Gastroesophageal sphincter (tissue), 4 donors: ENCODE measurements around the gene NOD2. TPM values are rescaled to one million over a fixed set of nuclear protein-coding genes. Genes with fewer than 3 reads are reported as not detected.
A peak's percentile ranks its signal among the peaks of the same experiment; 100 is the strongest.

Source experiments
- ATAC-seq: fragments of 150-250 bp; one replicate; pipeline ENCODE4 v1.9.1; 2016; ENCODE audit warnings: mild to moderate bottlenecking, moderate library complexity
- H3K27ac ChIP-seq, 4 donors: fragments of 200-600 bp; sonication (generic) in 3 of 4; 1 replicate in 3 of 4; 2 replicates in 1 of 4; pipeline ENCODE4 v1.5.1; 2016 to 2019
- H3K27me3 ChIP-seq: fragments of 200-600 bp; sonication (generic); one replicate; pipeline ENCODE4 v1.5.1; 2019
- H3K36me3 ChIP-seq, 2 donors: fragments of 200-600 bp; sonication (generic); one replicate each; pipeline ENCODE4 v1.5.1; 2019; ENCODE audit warnings: control low read depth in 1 of 2
- H3K4me1 ChIP-seq, 3 donors: fragments of 200-600 bp; sonication (generic); 1 replicate in 2 of 3; 2 replicates in 1 of 3; pipeline ENCODE4 v1.5.1; 2016 to 2019; ENCODE audit warnings: control low read depth in 2 of 3
- H3K4me3 ChIP-seq, 2 donors: fragments of 200-600 bp; sonication (generic); one replicate each; pipeline ENCODE4 v1.5.1; 2019; ENCODE audit warnings: mild to moderate bottlenecking in 1 of 2, moderate library complexity in 1 of 2
- H3K9me3 ChIP-seq, 3 donors: fragments of 200-600 bp; sonication (generic); one replicate each; pipeline ENCODE4 v1.5.1; 2017 to 2019; ENCODE audit warnings: control low read depth in 2 of 3
- EP300 ChIP-seq: sonication (generic); formaldehyde crosslinking; IDR thresholded peaks from one replicate; pipeline ENCODE4 v1.6.1; 2017; ENCODE audit warnings: antibody characterized with exemption, mild to moderate bottlenecking
- POLR2A ChIP-seq, 2 donors: fragments of 450-650 bp; IDR thresholded peaks; one replicate each; pipeline ENCODE4 v1.6.1; 2017; ENCODE audit warnings: antibody characterized with exemption in 2 of 2, mild to moderate bottlenecking in 2 of 2, moderate library complexity in 1 of 2
- POLR2AphosphoS5 ChIP-seq: sonication (generic); formaldehyde crosslinking; IDR thresholded peaks from one replicate; pipeline ENCODE4 v1.6.1; 2017; ENCODE audit warnings: antibody characterized with exemption
- WGBS, 2 donors: methylation state at CpG; one replicate each; pipeline ENCODE4 v1.1.5; 2018; ENCODE audit warnings: low coverage in 1 of 2; 5-methylcytosine and 5-hydroxymethylcytosine counted together
- total RNA-seq, 4 donors: library from RNA; depleted of rRNA; stranded (reverse); fragments of >200 nt; gene quantifications; one replicate each; pipeline ENCODE4 v1.1.0, GENCODE V29; 2016
- TF ChIP-seq, protein P1 (sequence below), 4 experiments: fragments of 200-600 bp in 2 of 4; fragments of 450-650 bp in 2 of 4; sonication (generic) in 1 of 4; IDR thresholded peaks; one replicate each; pipeline ENCODE4 v1.5.1; 2017 to 2019; ENCODE audit warnings: antibody characterized with exemption in 4 of 4, mild to moderate bottlenecking in 2 of 4, moderate library complexity in 2 of 4

The NOD2 gene
- total RNA-seq, 4 donors from 2014 or later: 0.82 to 5.9 (median 3.5) TPM

DNA sequence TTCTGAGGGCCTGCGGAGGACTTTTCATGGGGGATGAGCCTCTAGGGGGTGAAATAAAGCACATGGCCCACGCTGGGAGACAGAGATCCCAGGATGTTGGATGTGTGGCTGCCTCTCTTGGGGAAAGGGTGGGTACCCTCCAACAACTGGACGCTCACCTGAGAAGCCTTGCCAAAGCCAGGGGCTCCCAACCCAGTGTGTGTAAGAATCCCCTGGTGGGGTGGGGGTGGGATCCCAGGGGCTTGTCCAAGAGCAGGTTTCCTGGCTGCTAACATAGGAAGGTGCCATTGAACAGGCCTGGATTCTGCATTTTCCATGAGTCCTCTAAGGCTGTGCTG, 12.9 kb upstream of the NOD2 start:
- Histone ChIP-seq H3K4me1 (no peaks in the 10 kb centered on the region), H3K27me3 (no peaks in the 10 kb centered on the region), H3K4me3 (peak overlapping the region in 1 of 2 donors; percentile 38), H3K9me3 (no peaks in the 10 kb centered on the region), H3K36me3 (no peaks in the 10 kb centered on the region), H3K27ac (no peak overlapping the region)
- TF ChIP-seq POLR2AphosphoS5 (no peak), EP300 (no peak), POLR2A (IDR thresholded peaks at IDR 0.05) (no peak)
- TF ChIP-seq, protein P1, sequence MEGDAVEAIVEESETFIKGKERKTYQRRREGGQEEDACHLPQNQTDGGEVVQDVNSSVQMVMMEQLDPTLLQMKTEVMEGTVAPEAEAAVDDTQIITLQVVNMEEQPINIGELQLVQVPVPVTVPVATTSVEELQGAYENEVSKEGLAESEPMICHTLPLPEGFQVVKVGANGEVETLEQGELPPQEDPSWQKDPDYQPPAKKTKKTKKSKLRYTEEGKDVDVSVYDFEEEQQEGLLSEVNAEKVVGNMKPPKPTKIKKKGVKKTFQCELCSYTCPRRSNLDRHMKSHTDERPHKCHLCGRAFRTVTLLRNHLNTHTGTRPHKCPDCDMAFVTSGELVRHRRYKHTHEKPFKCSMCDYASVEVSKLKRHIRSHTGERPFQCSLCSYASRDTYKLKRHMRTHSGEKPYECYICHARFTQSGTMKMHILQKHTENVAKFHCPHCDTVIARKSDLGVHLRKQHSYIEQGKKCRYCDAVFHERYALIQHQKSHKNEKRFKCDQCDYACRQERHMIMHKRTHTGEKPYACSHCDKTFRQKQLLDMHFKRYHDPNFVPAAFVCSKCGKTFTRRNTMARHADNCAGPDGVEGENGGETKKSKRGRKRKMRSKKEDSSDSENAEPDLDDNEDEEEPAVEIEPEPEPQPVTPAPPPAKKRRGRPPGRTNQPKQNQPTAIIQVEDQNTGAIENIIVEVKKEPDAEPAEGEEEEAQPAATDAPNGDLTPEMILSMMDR (IDR thresholded peaks at IDR 0.05): no peak
- ATAC-seq: no peak
- no CpG with 5 or more reads among the region's 3 CpGs for WGBS, 2 donors

DNA sequence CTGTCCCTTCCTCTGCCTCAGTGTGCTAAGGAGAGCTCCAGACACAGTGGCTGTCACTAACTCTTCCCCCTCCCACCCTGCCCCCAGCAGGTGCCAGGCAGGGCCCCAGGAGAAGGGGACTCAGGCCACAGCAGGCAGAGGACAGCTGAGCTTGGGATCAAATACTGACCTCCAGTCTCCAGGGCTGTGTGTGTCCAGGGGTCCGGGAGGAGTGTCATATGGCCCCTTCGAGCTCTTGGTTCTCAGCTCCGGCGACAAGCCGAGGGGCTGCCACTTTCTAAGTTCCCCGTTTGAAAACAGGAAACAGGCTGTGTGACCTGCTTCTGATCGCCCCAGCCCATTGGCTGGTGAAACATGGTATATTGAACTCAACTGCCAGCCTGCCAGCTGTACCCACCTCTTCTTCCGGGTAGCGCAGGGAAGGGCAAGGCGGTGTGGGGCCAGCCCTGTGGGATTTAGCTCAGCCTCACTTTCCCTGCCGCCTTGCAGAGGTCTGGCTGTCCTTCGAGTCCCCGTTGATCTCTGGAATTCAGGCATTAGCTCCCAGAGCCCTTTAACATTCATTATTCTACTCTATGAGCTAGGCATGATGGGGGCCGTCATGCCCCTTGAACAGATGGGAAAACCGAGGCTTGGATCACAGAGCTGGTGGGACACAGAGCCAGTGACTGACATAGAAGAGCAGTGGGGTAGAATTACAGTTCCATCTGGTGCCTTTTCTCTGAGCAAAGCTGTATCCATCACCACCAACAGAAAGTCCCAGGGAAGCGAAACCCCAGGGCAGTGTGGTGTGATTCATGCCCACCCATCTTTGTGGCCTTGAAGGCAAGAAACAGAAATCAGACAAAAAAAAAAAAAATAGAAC, 12.2 kb upstream of the NOD2 start, which contains the start of gene SNX20:
Gene SNX20, minus strand, starts transcription at position 292 of the 865 bp plus-strand sequence. CDS start 3,786 bp downstream, outside the sequence.
- ATAC-seq: peak; percentile 50
- 84 to 100% methylated on average over 1 to 7 of the region's 16 CpGs for WGBS, 2 donors
- no peak for TF ChIP-seq POLR2A (IDR thresholded peaks at IDR 0.05)
- TF ChIP-seq EP300: no peak
- TF ChIP-seq, protein P1 (IDR thresholded peaks at IDR 0.05): no peak
- no peak for TF ChIP-seq POLR2AphosphoS5
- peak within 1 kb of the TSS in 1 of 4 donors; percentile 25 for H3K27ac ChIP-seq
- no peaks in the 10 kb centered on the region for H3K36me3 ChIP-seq
- no peaks in the 10 kb centered on the region for H3K9me3 ChIP-seq
- H3K27me3 ChIP-seq: no peaks in the 10 kb centered on the region
- no peaks in the 10 kb centered on the region for H3K4me1 ChIP-seq
- H3K4me3 ChIP-seq: peak within 1 kb of the TSS in 1 of 2 donors; percentile 38

DNA sequence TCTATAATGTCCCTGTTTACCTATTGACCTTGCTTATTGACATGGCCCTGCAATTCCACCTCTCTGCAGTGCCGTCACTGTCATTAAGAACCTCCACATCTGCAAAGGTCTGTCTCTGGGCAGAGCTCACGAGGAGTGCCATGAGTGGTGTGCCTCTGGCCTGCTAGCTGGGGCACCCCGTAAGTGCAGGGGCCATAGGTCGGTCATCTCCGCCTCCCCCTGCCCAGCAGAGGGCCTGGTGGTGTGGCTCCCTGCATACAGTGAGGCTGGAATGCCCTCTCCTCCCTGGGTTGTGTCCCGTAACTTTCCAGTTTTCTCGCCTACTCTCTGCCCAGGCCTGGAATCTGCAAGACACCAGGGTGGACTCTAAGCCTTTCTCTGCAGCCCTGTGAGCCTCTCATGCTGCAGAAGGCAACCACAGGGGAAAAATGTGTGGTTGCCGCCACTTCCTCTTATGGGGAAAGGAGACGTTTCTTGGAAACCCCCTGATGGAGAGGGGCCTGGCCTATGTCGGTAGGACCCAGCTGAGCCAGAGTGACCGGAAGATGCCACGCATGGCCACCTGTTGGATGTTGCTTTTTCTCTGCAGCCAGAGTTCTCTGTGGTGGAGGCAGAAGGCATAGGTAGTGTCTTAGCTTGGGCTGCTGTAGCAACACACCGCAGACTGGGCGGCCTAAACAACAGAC, 9.6 kb upstream of the NOD2 start:
- no peak overlapping the region for H3K4me3 ChIP-seq
- WGBS, 2 donors: 76 to 100% methylated on average over 1 to 5 of the region's 14 CpGs
- no peak for ATAC-seq
- no peak for TF ChIP-seq POLR2AphosphoS5
- TF ChIP-seq, protein P1 (IDR thresholded peaks at IDR 0.05): no peak
- TF ChIP-seq EP300: no peak
- no peak for TF ChIP-seq POLR2A (IDR thresholded peaks at IDR 0.05)
- no peaks in the 10 kb centered on the region for H3K4me1 ChIP-seq
- no peak overlapping the region for H3K27ac ChIP-seq
- no peaks in the 10 kb centered on the region for H3K36me3 ChIP-seq
- no peaks in the 10 kb centered on the region for H3K9me3 ChIP-seq
- H3K27me3 ChIP-seq: no peaks in the 10 kb centered on the region

DNA sequence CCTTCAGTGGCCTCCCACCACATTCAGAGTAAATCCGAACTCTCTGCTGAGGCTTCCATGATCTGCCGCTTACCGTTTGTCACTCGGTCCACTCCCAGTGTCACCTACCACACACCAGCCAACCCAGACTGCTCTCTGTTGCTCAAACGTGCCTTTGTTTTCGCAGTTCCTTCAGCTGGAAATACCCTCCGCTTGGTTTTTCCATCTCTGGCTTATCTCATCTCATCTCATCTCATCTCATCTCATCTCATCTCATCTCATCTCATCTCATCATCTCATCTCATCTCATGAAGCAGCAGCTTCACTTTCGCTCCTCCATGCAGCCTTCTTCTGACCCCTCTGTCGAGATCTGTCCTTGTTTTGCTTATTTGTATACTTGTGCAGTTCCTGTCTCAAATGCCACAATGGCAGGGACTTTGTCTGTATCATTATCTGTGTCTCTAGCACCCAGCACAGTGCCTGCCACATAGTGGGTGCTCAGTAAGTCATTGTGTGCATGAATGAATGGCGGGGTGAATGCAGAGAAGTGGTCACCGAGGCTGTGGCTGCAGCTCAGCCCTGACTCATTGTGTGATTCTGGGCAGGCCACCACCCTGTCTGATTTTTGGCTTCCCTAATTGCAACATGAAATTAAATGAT, 8.5 kb upstream of the NOD2 start:
- no peaks in the 10 kb centered on the region for H3K27me3 ChIP-seq
- no peak for TF ChIP-seq POLR2AphosphoS5
- TF ChIP-seq, protein P1 (IDR thresholded peaks at IDR 0.05): no peak
- TF ChIP-seq EP300: no peak
- TF ChIP-seq POLR2A (IDR thresholded peaks at IDR 0.05): no peak
- H3K4me3 ChIP-seq: no peak overlapping the region
- no peak for ATAC-seq
- no peaks in the 10 kb centered on the region for H3K4me1 ChIP-seq
- no peaks in the 10 kb centered on the region for H3K36me3 ChIP-seq
- no peak overlapping the region for H3K27ac ChIP-seq
- 83 to 91% methylated on average over 6 to 11 of the region's 11 CpGs for WGBS, 2 donors
- no peaks in the 10 kb centered on the region for H3K9me3 ChIP-seq
